K562 (cell line): Measurements from ENCODE around the gene OR8H2. TPM values are rescaled to one million over a fixed set of nuclear protein-coding genes. Genes with fewer than 3 reads are reported as not detected.

Experiments
- ATAC-seq: fragments of 200-7000 bp; cut with Tn5 transposase; 3 replicates; pipeline ENCODE4 v1.9.1; 2020; ENCODE audit warnings: moderate library complexity
- BruUV-seq: library from RNA; stranded (reverse); fragments of 400-500 nt; replicated peaks from 2 replicates; lab custom pipeline; 2021; lab: Mats Ljungman, UMichigan
- CTCF ChIA-PET: fragments of 300-600 bp; formaldehyde crosslinking; extraction: SDS; loops from one replicate; lab custom pipeline; 2021; ENCODE audit warnings: low intra/inter-chr PET ratio; lab: Yijun Ruan, JAX
- POLR2A ChIA-PET: fragments of 300-600, 350-650 bp; sonication (Branson Sonifier 250); formaldehyde crosslinking; extraction: SDS; loops from one replicate; lab custom pipeline; 2021; ENCODE audit warnings: antibody characterized with exemption, inconsistent platforms; lab: Yijun Ruan, JAX
- DNase-seq, 4 experiments: peaks; one replicate each; pipeline versions ENCODE4 v3.0.0 to v3.0.0-alpha.2; 2011 to 2018; ENCODE audit warnings: low spot score in 3 of 4, mixed read lengths in 3 of 4; ENCODE audit errors: extremely low read depth in 1 of 4
- FAIRE-seq: peaks from 2 replicates; lab custom pipeline; 2011; peaks lifted over from hg19 to GRCh38; lab: Jason Lieb, UNC
- H2AFZ ChIP-seq: 2 replicates; pipeline ENCODE4 v1.6.0; 2011; ENCODE audit warnings: low read depth, low read length, control low read depth, inconsistent platforms
- H3K27ac ChIP-seq: fragments of 200-600 bp; 3 replicates; pipeline ENCODE4 v1.8.0; 2011; ENCODE audit warnings: low read depth, mild to moderate bottlenecking, control low read depth, inconsistent platforms, low read length, moderate library complexity, mixed read lengths; ENCODE audit errors: extremely low read depth
- H3K27me3 ChIP-seq, 2 experiments: fragments of 300-600 bp in 1 of 2; 2 replicates in 1 of 2; 3 replicates in 1 of 2; pipeline versions ENCODE4 v1.6.0 to v1.8.0; 2011; ENCODE audit warnings: inconsistent platforms in 2 of 2, low read length in 2 of 2, mild to moderate bottlenecking in 1 of 2, mixed read lengths in 1 of 2, moderate library complexity in 1 of 2; ENCODE audit not compliant: control insufficient read depth in 2 of 2, insufficient read depth in 2 of 2
- H3K36me3 ChIP-seq: fragments of 300-600 bp; 3 replicates; pipeline ENCODE4 v1.8.0; 2011; ENCODE audit warnings: mild to moderate bottlenecking, low read length, inconsistent platforms; ENCODE audit not compliant: control insufficient read depth, insufficient read depth
- H3K4me1 ChIP-seq, 2 experiments: fragments of 200-600 bp in 1 of 2; replicated peaks in 1 of 2; 2 replicates in 1 of 2; 3 replicates in 1 of 2; pipeline versions ENCODE4 v1.5.1 to v1.8.0; 2011; ENCODE audit warnings: inconsistent platforms in 2 of 2, low read length in 2 of 2, mild to moderate bottlenecking in 1 of 2, mixed read lengths in 1 of 2, moderate library complexity in 1 of 2; ENCODE audit not compliant: control insufficient read depth in 2 of 2, insufficient read depth in 2 of 2
- H3K4me2 ChIP-seq: 2 replicates; pipeline ENCODE4 v1.6.1; 2011; ENCODE audit warnings: low read length, control low read depth, inconsistent platforms, mixed read lengths; ENCODE audit not compliant: insufficient read depth
- H3K4me3 ChIP-seq: fragments of 200-600 bp; sonication (generic), shearing (Covaris generic); 2 replicates; pipeline ENCODE4 v1.5.1; 2016; ENCODE audit warnings: control low read depth, inconsistent platforms
- H3K79me2 ChIP-seq: fragments of 200-600 bp; 3 replicates; pipeline ENCODE4 v1.8.0; 2011; ENCODE audit warnings: low read length, inconsistent platforms; ENCODE audit not compliant: control insufficient read depth, insufficient read depth
- H3K9ac ChIP-seq, 2 experiments: 2 replicates each; pipeline versions ENCODE4 v1.6.0 to v1.6.1; 2011; ENCODE audit warnings: low read depth in 2 of 2, low read length in 2 of 2, control low read depth in 1 of 2, inconsistent platforms in 1 of 2, mild to moderate bottlenecking in 1 of 2, mixed read lengths in 1 of 2; ENCODE audit not compliant: insufficient read depth in 1 of 2
- H3K9me1 ChIP-seq: one replicate; pipeline ENCODE4 v1.6.0; 2011; ENCODE audit warnings: inconsistent platforms, mild to moderate bottlenecking, low read length, moderate library complexity; ENCODE audit not compliant: control insufficient read depth, insufficient read depth
- H3K9me3 ChIP-seq: replicated peaks from 2 replicates; pipeline ENCODE4 v1.5.1; 2011; ENCODE audit warnings: low read depth, low read length, inconsistent platforms; ENCODE audit not compliant: control insufficient read depth, insufficient read depth
- H4K20me1 ChIP-seq: replicated peaks from 2 replicates; pipeline ENCODE4 v1.6.1; 2011; ENCODE audit warnings: low read length, inconsistent platforms, mixed read lengths; ENCODE audit not compliant: control insufficient read depth, insufficient read depth
- BRD4 ChIP-seq: fragments of 200-600 bp; sonication (generic); IDR thresholded peaks from 2 replicates; pipeline ENCODE4 v1.6.1; 2017; ENCODE audit warnings: inconsistent platforms
- CBX1 ChIP-seq: sonication (generic); IDR thresholded peaks from 2 replicates; pipeline ENCODE4 v1.6.1; 2016; ENCODE audit warnings: antibody characterized with exemption, low read depth, mild to moderate bottlenecking
- CCAR2 ChIP-seq: fragments of 200-400 bp; formaldehyde crosslinking; IDR thresholded peaks from 2 replicates; pipeline ENCODE4 v1.6.1; 2017; ENCODE audit warnings: mild to moderate bottlenecking, low read depth, low read length
- DEAF1 ChIP-seq: fragments of 450-650 bp; formaldehyde crosslinking; IDR thresholded peaks from 2 replicates; pipeline ENCODE4 v1.4.0; 2020; ENCODE audit warnings: mild to moderate bottlenecking, moderate library complexity
- EZH2 ChIP-seq: IDR thresholded peaks from 2 replicates; pipeline ENCODE4 v1.6.1; 2012; ENCODE audit warnings: low read depth, mild to moderate bottlenecking, inconsistent platforms, low read length, borderline replicate concordance
- FIP1L1 ChIP-seq: fragments of 200-400 bp; formaldehyde crosslinking; IDR thresholded peaks from 2 replicates; pipeline ENCODE4 v1.6.1; 2018; ENCODE audit warnings: mild to moderate bottlenecking, low read depth, low read length; ENCODE audit not compliant: poor library complexity, severe bottlenecking
- GABPA ChIP-seq: fragments of 200-800 bp; sonication (Bioruptor generic); conservative IDR thresholded peaks from 2 replicates; pipeline ENCODE4 v1.6.1; 2016; ENCODE audit warnings: low read depth, missing genetic modification characterization, missing compliant biosample characterization
- GABPB1 ChIP-seq: sonication (generic); formaldehyde crosslinking; IDR thresholded peaks from 2 replicates; pipeline ENCODE4 v1.8.0; 2022; ENCODE audit warnings: mild to moderate bottlenecking, missing genetic modification reagents
- KAT2B ChIP-seq: IDR thresholded peaks from one replicate; pipeline ENCODE4 v1.6.1; 2012; ENCODE audit warnings: low read depth, mild to moderate bottlenecking, control low read depth, inconsistent platforms, low read length, moderate library complexity
- MAX ChIP-seq: sonication (generic); formaldehyde crosslinking; IDR thresholded peaks from 2 replicates; pipeline ENCODE4 v1.9.0; 2022; ENCODE audit warnings: mild to moderate bottlenecking, missing genetic modification reagents
- SMAD2 ChIP-seq: fragments of 150-350 bp; IDR thresholded peaks from 2 replicates; pipeline ENCODE4 v1.6.1; 2014; ENCODE audit warnings: low read depth, mild to moderate bottlenecking, low read length
- SP1 ChIP-seq: sonication (generic); formaldehyde crosslinking; IDR thresholded peaks from 2 replicates; pipeline ENCODE4 v1.8.1; 2022; ENCODE audit warnings: mild to moderate bottlenecking, missing genetic modification reagents
- SP2 ChIP-seq: IDR thresholded peaks from 2 replicates; pipeline ENCODE4 v1.6.1; 2011; ENCODE audit warnings: mild to moderate bottlenecking, low read depth, low read length, moderate library complexity; ENCODE audit not compliant: poor library complexity, severe bottlenecking; ENCODE audit errors: extremely low read depth
- TCF3 ChIP-seq: sonication (generic); formaldehyde crosslinking; IDR thresholded peaks from 2 replicates; pipeline ENCODE4 v1.4.0; 2020; ENCODE audit warnings: mild to moderate bottlenecking, missing genetic modification reagents
- TFAM ChIP-seq: fragments of 250-450 bp; sonication (Bioruptor Pico); conservative IDR thresholded peaks from 2 replicates; pipeline ENCODE4 v1.5.0; 2021; ENCODE audit warnings: mild to moderate bottlenecking, moderate library complexity
- ZNF174 ChIP-seq: fragments of 250-450 bp; sonication (Bioruptor Pico); IDR thresholded peaks from 2 replicates; pipeline ENCODE4 v1.4.0; 2020; ENCODE audit warnings: mild to moderate bottlenecking
- ZNF668 ChIP-seq: fragments of 250-450 bp; sonication (Bioruptor Pico); IDR thresholded peaks from 2 replicates; pipeline ENCODE4 v1.8.0; 2022; ENCODE audit warnings: mild to moderate bottlenecking, inconsistent platforms
- WGBS: fragments of 100-300 bp; shearing (Covaris generic); methylation state at CpG from one replicate; pipeline ENCODE4 v1.1.6; 2016; ENCODE audit warnings: low coverage, mixed read lengths; ENCODE audit not compliant: insufficient coverage; ENCODE audit errors: missing lambda C conversion rate; 5-methylcytosine and 5-hydroxymethylcytosine counted together
- in situ Hi-C: fragments of 300-500 bp; cut with MboI; formaldehyde crosslinking; loops from 4 replicates; pipeline ENCODE4 v1.15.0; 2018; ENCODE audit warnings: inconsistent platforms, mixed read lengths
- intact Hi-C: fragments of 100-400 bp; cut with micrococcal nuclease; formaldehyde crosslinking; loops from 2 replicates; pipeline ENCODE4 v1.14.2; 2022
- polyA plus RNA-seq, 8 experiments: library from polyadenylated mRNA; depleted of rRNA in 4 of 8; stranded (reverse) in 5 of 8; unstranded in 3 of 8; fragments of >200 nt; fragmentation: Nextera tagmentation in 2 of 8; fragmentation: Illumina TruSeq in 1 of 8; extraction: Ambion mirVana in 2 of 8; extraction: Trizol in 1 of 8; gene quantifications; 2 replicates each; pipeline versions ENCODE4 v1.2.1 to v1.2.3, GENCODE V29; 2011 to 2014; ENCODE audit warnings: inconsistent platforms in 1 of 8, missing spikeins in 1 of 8
- total RNA-seq, 7 experiments: library from RNA; depleted of rRNA in 6 of 7; stranded (reverse); fragments of >200 nt in 6 of 7; fragmentation: Illumina TruSeq in 2 of 7; extraction: Trizol in 2 of 7; gene quantifications; 2 replicates each; pipeline versions ENCODE4 v1.2.1 to v1.2.3, GENCODE V29; 2011 to 2021; ENCODE audit warnings: low replicate concordance in 1 of 7
- TF ChIP-seq, protein P1 (sequence below), 2 experiments: fragments of 450-650 bp in 1 of 2; sonication (generic) in 1 of 2; formaldehyde crosslinking; conservative IDR thresholded peaks; 2 replicates each; pipeline versions ENCODE4 v1.4.0 to v1.8.1; 2020 to 2022; ENCODE audit warnings: mild to moderate bottlenecking in 1 of 2, missing genetic modification reagents in 1 of 2
- TF ChIP-seq, protein P2 (sequence below): sonication (generic); formaldehyde crosslinking; IDR thresholded peaks from 2 replicates; pipeline ENCODE4 v1.8.0; 2023; ENCODE audit warnings: mild to moderate bottlenecking, missing genetic modification reagents

OR8H2 gene
- total and polyA plus RNA-seq, 9 of the 15 experiments (the other 6 are each of a cell fraction or from before 2014, with no cell fraction given), result not detected

- no peaks in the 10 kb centered on the region for H3K9me3 ChIP-seq
- POLR2A ChIA-PET, result no interaction called here
- TF ChIP-seq DEAF1 (no peak), EZH2 (no peak), GABPA (tag) (no peak), FIP1L1 (no peak), ZNF668 (CRISPR knock-in tag) (no peak), GABPB1 (CRISPR knock-in tag) (no peak), CCAR2 (no peak), ZNF174 (no peak), TFAM (no peak), SMAD2 (no peak), CBX1 (no peak), SP1 (CRISPR knock-in tag) (no peak), TCF3 (CRISPR knock-in tag) (no peak), KAT2B (no peak), BRD4 (no peak), SP2 (no peak), MAX (CRISPR knock-in tag) (no peak)
- TF ChIP-seq, protein P1, sequence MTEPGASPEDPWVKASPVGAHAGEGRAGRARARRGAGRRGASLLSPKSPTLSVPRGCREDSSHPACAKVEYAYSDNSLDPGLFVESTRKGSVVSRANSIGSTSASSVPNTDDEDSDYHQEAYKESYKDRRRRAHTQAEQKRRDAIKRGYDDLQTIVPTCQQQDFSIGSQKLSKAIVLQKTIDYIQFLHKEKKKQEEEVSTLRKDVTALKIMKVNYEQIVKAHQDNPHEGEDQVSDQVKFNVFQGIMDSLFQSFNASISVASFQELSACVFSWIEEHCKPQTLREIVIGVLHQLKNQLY (CRISPR knock-in tag; conservative IDR thresholded peaks at IDR 0.05), result no peak
- TF ChIP-seq, protein P2, sequence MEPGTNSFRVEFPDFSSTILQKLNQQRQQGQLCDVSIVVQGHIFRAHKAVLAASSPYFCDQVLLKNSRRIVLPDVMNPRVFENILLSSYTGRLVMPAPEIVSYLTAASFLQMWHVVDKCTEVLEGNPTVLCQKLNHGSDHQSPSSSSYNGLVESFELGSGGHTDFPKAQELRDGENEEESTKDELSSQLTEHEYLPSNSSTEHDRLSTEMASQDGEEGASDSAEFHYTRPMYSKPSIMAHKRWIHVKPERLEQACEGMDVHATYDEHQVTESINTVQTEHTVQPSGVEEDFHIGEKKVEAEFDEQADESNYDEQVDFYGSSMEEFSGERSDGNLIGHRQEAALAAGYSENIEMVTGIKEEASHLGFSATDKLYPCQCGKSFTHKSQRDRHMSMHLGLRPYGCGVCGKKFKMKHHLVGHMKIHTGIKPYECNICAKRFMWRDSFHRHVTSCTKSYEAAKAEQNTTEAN (CRISPR knock-in tag), result no peak
- TF ChIP-seq, all 486 proteins: peak for 0
These were observed 10.5 kb upstream of the OR8H2 start, which contains the start of gene OR8I2 for GRCh38 chr11:56093008-56093407. Gene OR8I2 (plus strand): TSS chr11:56093308. CDS start chr11:56093308, 0 bp downstream.

More at GRCh38 chr11:56093008-56093407, 10.5 kb upstream of the OR8H2 start, which contains the start of gene OR8I2:
- BruUV-seq, result no TSS peak
- Histone ChIP-seq H3K9ac (no peak within 1 kb of the TSS), H3K36me3 (no peaks in the 10 kb centered on the region), H4K20me1 (no peaks in the 10 kb centered on the region), H3K27me3 (no peaks in the 10 kb centered on the region), H3K79me2 (no peaks in the 10 kb centered on the region), H3K4me1 (no peaks in the 10 kb centered on the region), H3K27ac (no peak within 1 kb of the TSS), H3K9me1 (no peaks in the 10 kb centered on the region), H3K4me3 (no peak within 1 kb of the TSS), H2AFZ (no peak within 1 kb of the TSS), H3K4me2 (no peak within 1 kb of the TSS)
- intact Hi-C loops, result no loop called here
- ATAC-seq (no peak), FAIRE-seq (no peak), DNase-seq (no peak)
- in situ Hi-C loops, result no loop called here
- CTCF ChIA-PET, result no interaction called here
- 0% methylated on average over 3 of the region's 3 CpGs for WGBS
